GM12878 (cell line): ENCODE results near the gene TCERG1L. TPM values are rescaled to one million over a fixed set of nuclear protein-coding genes. Genes with fewer than 3 reads are reported as not detected.

Experiments
- ATAC-seq: fragments of 200-7000 bp; cut with Tn5 transposase; 3 replicates; pipeline ENCODE4 v1.9.1; 2020; ENCODE audit warnings: mild to moderate bottlenecking, moderate library complexity
- BruUV-seq: library from RNA; stranded (reverse); fragments of 400-500 nt; replicated peaks from 2 replicates; lab custom pipeline; 2021; lab: Mats Ljungman, UMichigan
- CTCF ChIA-PET: fragments of 300-600 bp; sonication (Branson Sonifier 250); formaldehyde crosslinking; extraction: SDS; loops from one replicate; lab custom pipeline; 2021; ENCODE audit warnings: inconsistent platforms; lab: Yijun Ruan, JAX
- POLR2A ChIA-PET: fragments of 350-600 bp; formaldehyde crosslinking; extraction: SDS; loops from one replicate; lab custom pipeline; 2021; ENCODE audit warnings: inconsistent platforms; lab: Charles Lee
- RAD21 ChIA-PET: fragments of 300-600 bp; sonication (Branson Sonifier 250); formaldehyde crosslinking; loops from one replicate; lab custom pipeline; 2023; ENCODE audit warnings: antibody characterized with exemption; ENCODE audit not compliant: unreplicated experiment; lab: Charles Lee
- SMC1A ChIA-PET: fragments of 300-600 bp; sonication (Branson Sonifier 250); formaldehyde crosslinking; loops from one replicate; lab custom pipeline; 2023; ENCODE audit not compliant: unreplicated experiment, uncharacterized antibody; lab: Charles Lee
- DNase-seq: peaks from one replicate; pipeline ENCODE4 v3.0.0-alpha.2; 2011; ENCODE audit warnings: low read depth, low spot score
- FAIRE-seq: peaks from 3 replicates; lab custom pipeline; 2011; peaks lifted over from hg19 to GRCh38; lab: Jason Lieb, UNC
- H2AFZ ChIP-seq: 2 replicates; pipeline ENCODE4 v1.6.0; 2011; ENCODE audit warnings: low read depth, low read length, control low read depth; ENCODE audit not compliant: control insufficient read depth
- H3K27ac ChIP-seq: 2 replicates; pipeline ENCODE4 v1.5.1; 2011; ENCODE audit warnings: control low read depth; ENCODE audit not compliant: control insufficient read depth, insufficient read depth
- H3K27me3 ChIP-seq, 2 experiments: replicated peaks in 1 of 2; 2 replicates each; pipeline versions ENCODE4 v1.6.0 to v1.6.1; 2011; ENCODE audit warnings: low read length in 1 of 2; ENCODE audit not compliant: control insufficient read depth in 2 of 2, insufficient read depth in 2 of 2
- H3K36me3 ChIP-seq, 2 experiments: 2 replicates each; pipeline ENCODE4 v1.5.1; 2011; ENCODE audit warnings: low read length in 1 of 2; ENCODE audit not compliant: control insufficient read depth in 2 of 2, insufficient read depth in 2 of 2
- H3K4me1 ChIP-seq: 2 replicates; pipeline ENCODE4 v1.6.1; 2011; ENCODE audit warnings: mild to moderate bottlenecking, low read length, moderate library complexity, mixed read lengths; ENCODE audit not compliant: control insufficient read depth, insufficient read depth
- H3K4me2 ChIP-seq: 2 replicates; pipeline ENCODE4 v1.6.0; 2011; ENCODE audit warnings: control low read depth; ENCODE audit not compliant: control insufficient read depth, insufficient read depth
- H3K4me3 ChIP-seq: fragments of 200-600 bp; sonication (generic); 2 replicates; pipeline ENCODE4 v1.5.1; 2016
- H3K79me2 ChIP-seq: 2 replicates; pipeline ENCODE4 v1.6.0; 2011; ENCODE audit warnings: low read length; ENCODE audit not compliant: control insufficient read depth, insufficient read depth
- H3K9ac ChIP-seq: 2 replicates; pipeline ENCODE4 v1.8.0; 2011; ENCODE audit warnings: low read length, control low read depth, mixed read lengths; ENCODE audit not compliant: control insufficient read depth, insufficient read depth
- H3K9me3 ChIP-seq: replicated peaks from 3 replicates; pipeline ENCODE4 v1.5.1; 2011; ENCODE audit warnings: mild to moderate bottlenecking, low read length; ENCODE audit not compliant: control insufficient read depth, insufficient read depth
- H4K20me1 ChIP-seq: 2 replicates; pipeline ENCODE4 v1.6.0; 2011; ENCODE audit not compliant: control insufficient read depth, insufficient read depth
- PML ChIP-seq: IDR thresholded peaks from 2 replicates; pipeline ENCODE4 v1.6.1; 2012; ENCODE audit warnings: low read length, inconsistent platforms
- WGBS: methylation state at CpG from one replicate; pipeline ENCODE4 v1.1.6; 2016; ENCODE audit warnings: low lambda C conversion rate; ENCODE audit not compliant: insufficient replicate concordance, insufficient coverage; ENCODE audit errors: missing lambda C conversion rate; 5-methylcytosine and 5-hydroxymethylcytosine counted together
- in situ Hi-C: fragments of 300-500 bp; cut with MboI; formaldehyde crosslinking; loops from 9 replicates; pipeline ENCODE4 v1.14.3; 2018; ENCODE audit warnings: mixed read lengths
- intact Hi-C: fragments of 100-400 bp; cut with micrococcal nuclease; formaldehyde crosslinking; loops from one replicate; pipeline ENCODE4 v1.14.2; 2022; ENCODE audit not compliant: unreplicated experiment
- polyA plus RNA-seq, 11 experiments: library from polyadenylated mRNA; depleted of rRNA in 4 of 11; unstranded in 6 of 11; stranded (reverse) in 5 of 11; fragments of >200 nt; fragmentation: Nextera tagmentation in 4 of 11; fragmentation: Illumina TruSeq in 1 of 11; extraction: Ambion mirVana in 4 of 11; extraction: Trizol in 1 of 11; gene quantifications; 1 replicate in 1 of 11; 2 replicates in 10 of 11; pipeline versions ENCODE4 v1.2.1 to v1.2.3, GENCODE V29; 2011 to 2016; ENCODE audit warnings: inconsistent platforms in 2 of 11, missing spikeins in 2 of 11, low read depth in 1 of 11
- total RNA-seq, 4 experiments: library from RNA; depleted of rRNA in 3 of 4; stranded (reverse); fragments of >200 nt in 3 of 4; fragmentation: Illumina TruSeq in 1 of 4; extraction: Trizol in 1 of 4; gene quantifications; 2 replicates each; pipeline versions ENCODE4 v1.2.1 to v1.2.3, GENCODE V29; 2013 to 2021
- TF ChIP-seq, protein P1 (sequence below), 3 experiments: IDR thresholded peaks in 2 of 3; conservative IDR thresholded peaks in 1 of 3; 2 replicates each; pipeline ENCODE4 v1.5.1; 2011; ENCODE audit warnings: low read depth in 3 of 3, low read length in 3 of 3, mild to moderate bottlenecking in 3 of 3, control low read depth in 2 of 3, moderate library complexity in 2 of 3, inconsistent platforms in 1 of 3, mixed read lengths in 1 of 3; ENCODE audit not compliant: control insufficient read depth in 2 of 3, insufficient read depth in 1 of 3; ENCODE audit errors: extremely low read depth in 1 of 3
- TF ChIP-seq, protein P2 (sequence below): IDR thresholded peaks from 2 replicates; pipeline ENCODE4 v1.6.1; 2011; ENCODE audit warnings: borderline replicate concordance, low read depth, mild to moderate bottlenecking, moderate library complexity, mixed read lengths, low read length; ENCODE audit not compliant: insufficient read depth; ENCODE audit errors: extremely low read length
- TF ChIP-seq, protein P3 (sequence below): fragments of 450-650 bp; IDR thresholded peaks from 2 replicates; pipeline ENCODE4 v1.6.1; 2017; ENCODE audit warnings: borderline replicate concordance

The TCERG1L gene
- total and polyA plus RNA-seq, 10 of the 15 experiments (the other 5 are each of a cell fraction or from before 2014, with no cell fraction given): not detected

DNA sequence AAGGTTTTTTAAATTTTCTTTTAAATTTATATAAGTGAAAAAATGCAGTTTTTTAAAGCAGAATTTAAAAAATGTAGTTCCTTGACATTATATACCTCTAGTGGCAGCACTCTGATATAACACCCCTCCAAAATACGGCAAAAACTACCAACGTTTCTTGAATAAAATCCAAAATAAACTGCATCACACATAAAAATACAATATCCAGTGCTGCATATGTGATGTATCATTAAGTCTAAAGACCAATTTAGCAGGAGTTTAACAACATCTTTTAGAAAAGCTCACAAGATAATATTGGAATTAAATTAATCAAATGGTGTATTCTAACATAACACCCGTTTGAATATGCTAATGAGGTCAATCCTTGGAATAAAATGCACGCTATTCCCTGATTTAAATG is 1.4 kb downstream of the TCERG1L start:
- ChIA-PET POLR2A (no interaction called here), CTCF (no interaction called here), RAD21 (no interaction called here), SMC1A (no interaction called here)
- H3K79me2 ChIP-seq: no peaks in the 10 kb centered on the region
- DNase-seq (no peak), FAIRE-seq (no peak), ATAC-seq (no peak)
- H3K36me3 ChIP-seq: no peaks in the 10 kb centered on the region
- H3K27ac ChIP-seq: no peak overlapping the region
- H2AFZ ChIP-seq: no peak overlapping the region
- no peak overlapping the region for H3K4me2 ChIP-seq
- no peaks in the 10 kb centered on the region; the same call in 1 of the 3 replicates for H3K9me3 ChIP-seq
- 3% methylated on average over 4 of the region's 4 CpGs for WGBS
- TF ChIP-seq, protein P1, sequence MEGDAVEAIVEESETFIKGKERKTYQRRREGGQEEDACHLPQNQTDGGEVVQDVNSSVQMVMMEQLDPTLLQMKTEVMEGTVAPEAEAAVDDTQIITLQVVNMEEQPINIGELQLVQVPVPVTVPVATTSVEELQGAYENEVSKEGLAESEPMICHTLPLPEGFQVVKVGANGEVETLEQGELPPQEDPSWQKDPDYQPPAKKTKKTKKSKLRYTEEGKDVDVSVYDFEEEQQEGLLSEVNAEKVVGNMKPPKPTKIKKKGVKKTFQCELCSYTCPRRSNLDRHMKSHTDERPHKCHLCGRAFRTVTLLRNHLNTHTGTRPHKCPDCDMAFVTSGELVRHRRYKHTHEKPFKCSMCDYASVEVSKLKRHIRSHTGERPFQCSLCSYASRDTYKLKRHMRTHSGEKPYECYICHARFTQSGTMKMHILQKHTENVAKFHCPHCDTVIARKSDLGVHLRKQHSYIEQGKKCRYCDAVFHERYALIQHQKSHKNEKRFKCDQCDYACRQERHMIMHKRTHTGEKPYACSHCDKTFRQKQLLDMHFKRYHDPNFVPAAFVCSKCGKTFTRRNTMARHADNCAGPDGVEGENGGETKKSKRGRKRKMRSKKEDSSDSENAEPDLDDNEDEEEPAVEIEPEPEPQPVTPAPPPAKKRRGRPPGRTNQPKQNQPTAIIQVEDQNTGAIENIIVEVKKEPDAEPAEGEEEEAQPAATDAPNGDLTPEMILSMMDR (IDR thresholded peaks at IDR 0.05 in 2 of 3, conservative IDR thresholded peaks at IDR 0.05 in 1 of 3; ENCODE audit: control insufficient read depth in 2 of 3, extremely low read depth in 1 of 3, insufficient read depth in 1 of 3, low read depth in 3 of 3, low read length in 3 of 3): 0 out of 6 replicates have a peak, but pooled peaks of 1 of the 3 experiments have one; percentile 8
- TF ChIP-seq, protein P2, sequence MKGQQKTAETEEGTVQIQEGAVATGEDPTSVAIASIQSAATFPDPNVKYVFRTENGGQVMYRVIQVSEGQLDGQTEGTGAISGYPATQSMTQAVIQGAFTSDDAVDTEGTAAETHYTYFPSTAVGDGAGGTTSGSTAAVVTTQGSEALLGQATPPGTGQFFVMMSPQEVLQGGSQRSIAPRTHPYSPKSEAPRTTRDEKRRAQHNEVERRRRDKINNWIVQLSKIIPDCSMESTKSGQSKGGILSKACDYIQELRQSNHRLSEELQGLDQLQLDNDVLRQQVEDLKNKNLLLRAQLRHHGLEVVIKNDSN: no peak
- no peak for TF ChIP-seq PML
- TF ChIP-seq, protein P3, sequence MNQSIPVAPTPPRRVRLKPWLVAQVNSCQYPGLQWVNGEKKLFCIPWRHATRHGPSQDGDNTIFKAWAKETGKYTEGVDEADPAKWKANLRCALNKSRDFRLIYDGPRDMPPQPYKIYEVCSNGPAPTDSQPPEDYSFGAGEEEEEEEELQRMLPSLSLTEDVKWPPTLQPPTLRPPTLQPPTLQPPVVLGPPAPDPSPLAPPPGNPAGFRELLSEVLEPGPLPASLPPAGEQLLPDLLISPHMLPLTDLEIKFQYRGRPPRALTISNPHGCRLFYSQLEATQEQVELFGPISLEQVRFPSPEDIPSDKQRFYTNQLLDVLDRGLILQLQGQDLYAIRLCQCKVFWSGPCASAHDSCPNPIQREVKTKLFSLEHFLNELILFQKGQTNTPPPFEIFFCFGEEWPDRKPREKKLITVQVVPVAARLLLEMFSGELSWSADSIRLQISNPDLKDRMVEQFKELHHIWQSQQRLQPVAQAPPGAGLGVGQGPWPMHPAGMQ: no peak
- in situ Hi-C loops: no loop called here
- H3K4me3 ChIP-seq: no peak overlapping the region
- H3K27me3 ChIP-seq: peaks cover 0 to 5% of the 10 kb centered on the region in 2 experiments; a peak in 1 of 4 replicates
- no peaks in the 10 kb centered on the region for H4K20me1 ChIP-seq
- BruUV-seq: no TSS peak
- intact Hi-C loops: no loop called here
- no peak overlapping the region for H3K9ac ChIP-seq
- no peaks in the 10 kb centered on the region for H3K4me1 ChIP-seq
